ENCODE measurements around the gene SRGAP2C. TPM values are rescaled to one million over a fixed set of nuclear protein-coding genes. Genes with fewer than 3 reads are reported as not detected.
"Not testable (repeated sequence)": the region's sequence is repeated elsewhere in the genome, so short reads cannot be mapped to it uniquely, and the experiment has no call there.

SRGAP2C gene
- polyA plus RNA-seq, 1 donor (not counting 4 experiments of a cell fraction or from before 2014, with no cell fraction given), result 4.5 TPM

- H3K9me1 ChIP-seq (ENCODE audit: control insufficient read depth, extremely low read depth, insufficient read depth, low read length); FAIRE-seq; H3K36me3 ChIP-seq (ENCODE audit: control insufficient read depth in 2 of 2, extremely low read depth in 1 of 2, insufficient read depth in 2 of 2, low read length in 2 of 2); DNase-seq (ENCODE audit: low read depth, low spot score); H3K27me3 ChIP-seq (ENCODE audit: control insufficient read depth, extremely low read depth, insufficient read depth, low read length); H3K9me3 ChIP-seq (ENCODE audit: control insufficient read depth, low read depth, low read length); H3K79me2 ChIP-seq (ENCODE audit: control insufficient read depth, insufficient read depth, low read length); H3K4me1 ChIP-seq (ENCODE audit: control insufficient read depth, extremely low read depth, insufficient read depth, low read length); H3K27ac ChIP-seq (ENCODE audit: control insufficient read depth, insufficient read depth, low read length); H3K4me2 ChIP-seq (ENCODE audit: control insufficient read depth, extremely low read depth, insufficient read depth, low read depth, low read length); H4K20me1 ChIP-seq (ENCODE audit: control insufficient read depth, extremely low read depth, insufficient read depth, low read length); H3K9ac ChIP-seq (ENCODE audit: control insufficient read depth, extremely low read depth, insufficient read depth, low read length); dilution Hi-C loops (cut with MboI; ENCODE audit: extremely low pct_ligation_motif_present, low sequenced_read_pairs); H3K4me3 ChIP-seq (ENCODE audit: control insufficient read depth in 2 of 3, extremely low read depth in 1 of 3, insufficient read depth in 2 of 3, low read depth in 1 of 3, low read length in 3 of 3); H2AFZ ChIP-seq (ENCODE audit: control insufficient read depth, low read length): not testable (repeated sequence)
Observed at GRCh38 chr1:121167225-121167738, 17.5 kb upstream of the SRGAP2C start.

- H3K27ac ChIP-seq (ENCODE audit: control insufficient read depth, insufficient read depth, low read length); H3K9ac ChIP-seq (ENCODE audit: control insufficient read depth, extremely low read depth, insufficient read depth, low read length); H3K4me1 ChIP-seq (ENCODE audit: control insufficient read depth, extremely low read depth, insufficient read depth, low read length); dilution Hi-C loops (cut with MboI; ENCODE audit: extremely low pct_ligation_motif_present, low sequenced_read_pairs); H3K27me3 ChIP-seq (ENCODE audit: control insufficient read depth, extremely low read depth, insufficient read depth, low read length); FAIRE-seq; H3K4me3 ChIP-seq (ENCODE audit: control insufficient read depth in 2 of 3, extremely low read depth in 1 of 3, insufficient read depth in 2 of 3, low read depth in 1 of 3, low read length in 3 of 3); H3K79me2 ChIP-seq (ENCODE audit: control insufficient read depth, insufficient read depth, low read length); H3K9me3 ChIP-seq (ENCODE audit: control insufficient read depth, low read depth, low read length); H3K36me3 ChIP-seq (ENCODE audit: control insufficient read depth in 2 of 2, extremely low read depth in 1 of 2, insufficient read depth in 2 of 2, low read length in 2 of 2); H3K9me1 ChIP-seq (ENCODE audit: control insufficient read depth, extremely low read depth, insufficient read depth, low read length); H3K4me2 ChIP-seq (ENCODE audit: control insufficient read depth, extremely low read depth, insufficient read depth, low read depth, low read length); H4K20me1 ChIP-seq (ENCODE audit: control insufficient read depth, extremely low read depth, insufficient read depth, low read length); DNase-seq (ENCODE audit: low read depth, low spot score); H2AFZ ChIP-seq (ENCODE audit: control insufficient read depth, low read length): not testable (repeated sequence)
Observed at GRCh38 chr1:121168152-121168668, 16.6 kb upstream of the SRGAP2C start.

- H2AFZ ChIP-seq (ENCODE audit: control insufficient read depth, low read length); FAIRE-seq; H3K27me3 ChIP-seq (ENCODE audit: control insufficient read depth, extremely low read depth, insufficient read depth, low read length); H4K20me1 ChIP-seq (ENCODE audit: control insufficient read depth, extremely low read depth, insufficient read depth, low read length); H3K4me1 ChIP-seq (ENCODE audit: control insufficient read depth, extremely low read depth, insufficient read depth, low read length); dilution Hi-C loops (cut with MboI; ENCODE audit: extremely low pct_ligation_motif_present, low sequenced_read_pairs); H3K4me2 ChIP-seq (ENCODE audit: control insufficient read depth, extremely low read depth, insufficient read depth, low read depth, low read length); H3K27ac ChIP-seq (ENCODE audit: control insufficient read depth, insufficient read depth, low read length); DNase-seq (ENCODE audit: low read depth, low spot score); H3K36me3 ChIP-seq (ENCODE audit: control insufficient read depth in 2 of 2, extremely low read depth in 1 of 2, insufficient read depth in 2 of 2, low read length in 2 of 2); H3K4me3 ChIP-seq (ENCODE audit: control insufficient read depth in 2 of 3, extremely low read depth in 1 of 3, insufficient read depth in 2 of 3, low read depth in 1 of 3, low read length in 3 of 3); H3K9ac ChIP-seq (ENCODE audit: control insufficient read depth, extremely low read depth, insufficient read depth, low read length); H3K9me1 ChIP-seq (ENCODE audit: control insufficient read depth, extremely low read depth, insufficient read depth, low read length); H3K9me3 ChIP-seq (ENCODE audit: control insufficient read depth, low read depth, low read length); H3K79me2 ChIP-seq (ENCODE audit: control insufficient read depth, insufficient read depth, low read length): not testable (repeated sequence)
Observed at GRCh38 chr1:121176649-121177048, 8.1 kb upstream of the SRGAP2C start.

- DNase-seq (ENCODE audit: low read depth, low spot score); H3K79me2 ChIP-seq (ENCODE audit: control insufficient read depth, insufficient read depth, low read length); H3K4me3 ChIP-seq (ENCODE audit: control insufficient read depth in 2 of 3, extremely low read depth in 1 of 3, insufficient read depth in 2 of 3, low read depth in 1 of 3, low read length in 3 of 3); H2AFZ ChIP-seq (ENCODE audit: control insufficient read depth, low read length); H3K9me3 ChIP-seq (ENCODE audit: control insufficient read depth, low read depth, low read length); H3K27me3 ChIP-seq (ENCODE audit: control insufficient read depth, extremely low read depth, insufficient read depth, low read length); H3K9ac ChIP-seq (ENCODE audit: control insufficient read depth, extremely low read depth, insufficient read depth, low read length); H3K4me1 ChIP-seq (ENCODE audit: control insufficient read depth, extremely low read depth, insufficient read depth, low read length); H3K36me3 ChIP-seq (ENCODE audit: control insufficient read depth in 2 of 2, extremely low read depth in 1 of 2, insufficient read depth in 2 of 2, low read length in 2 of 2); dilution Hi-C loops (cut with MboI; ENCODE audit: extremely low pct_ligation_motif_present, low sequenced_read_pairs); FAIRE-seq; H3K4me2 ChIP-seq (ENCODE audit: control insufficient read depth, extremely low read depth, insufficient read depth, low read depth, low read length); H3K9me1 ChIP-seq (ENCODE audit: control insufficient read depth, extremely low read depth, insufficient read depth, low read length); H3K27ac ChIP-seq (ENCODE audit: control insufficient read depth, insufficient read depth, low read length); H4K20me1 ChIP-seq (ENCODE audit: control insufficient read depth, extremely low read depth, insufficient read depth, low read length): not testable (repeated sequence)
Observed at GRCh38 chr1:121178197-121178596, 6.6 kb upstream of the SRGAP2C start.

GRCh38 chr1:121183867-121184266, 908 bp upstream of the SRGAP2C start:
- H3K9me1 ChIP-seq (ENCODE audit: control insufficient read depth, extremely low read depth, insufficient read depth, low read length); H3K9me3 ChIP-seq (ENCODE audit: control insufficient read depth, low read depth, low read length); DNase-seq (ENCODE audit: low read depth, low spot score); H3K27me3 ChIP-seq (ENCODE audit: control insufficient read depth, extremely low read depth, insufficient read depth, low read length); H3K27ac ChIP-seq (ENCODE audit: control insufficient read depth, insufficient read depth, low read length); FAIRE-seq; H3K9ac ChIP-seq (ENCODE audit: control insufficient read depth, extremely low read depth, insufficient read depth, low read length); H3K4me2 ChIP-seq (ENCODE audit: control insufficient read depth, extremely low read depth, insufficient read depth, low read depth, low read length); H2AFZ ChIP-seq (ENCODE audit: control insufficient read depth, low read length); H3K4me1 ChIP-seq (ENCODE audit: control insufficient read depth, extremely low read depth, insufficient read depth, low read length); H3K36me3 ChIP-seq (ENCODE audit: control insufficient read depth in 2 of 2, extremely low read depth in 1 of 2, insufficient read depth in 2 of 2, low read length in 2 of 2); H3K79me2 ChIP-seq (ENCODE audit: control insufficient read depth, insufficient read depth, low read length); dilution Hi-C loops (cut with MboI; ENCODE audit: extremely low pct_ligation_motif_present, low sequenced_read_pairs); H4K20me1 ChIP-seq (ENCODE audit: control insufficient read depth, extremely low read depth, insufficient read depth, low read length): not testable (repeated sequence)
- peak overlapping the region; percentile 27 to 44 (median 40) for H3K4me3 ChIP-seq (ENCODE audit: control insufficient read depth in 2 of 3, extremely low read depth in 1 of 3, insufficient read depth in 2 of 3, low read depth in 1 of 3, low read length in 3 of 3)
